ENCODE measurements around the gene SIT1.
A peak's percentile ranks its signal among the peaks of the same experiment; 100 is the strongest.

Gene SIT1

DNA sequence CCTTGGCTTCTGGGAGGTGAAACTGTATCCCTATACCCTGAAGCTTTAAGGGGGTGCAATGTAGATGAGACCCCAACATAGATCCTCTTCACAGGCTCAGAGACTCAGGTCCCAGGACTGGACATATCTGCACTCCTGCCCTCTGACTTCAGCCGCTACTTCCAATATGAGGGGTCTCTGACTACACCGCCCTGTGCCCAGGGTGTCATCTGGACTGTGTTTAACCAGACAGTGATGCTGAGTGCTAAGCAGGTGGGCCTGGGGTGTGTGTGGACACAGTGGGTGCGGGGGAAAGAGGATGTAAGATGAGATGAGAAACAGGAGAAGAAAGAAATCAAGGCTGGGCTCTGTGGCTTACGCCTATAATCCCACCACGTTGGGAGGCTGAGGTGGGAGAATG lies 28.4 kb upstream of the SIT1 start:
- H2BK5ac ChIP-seq (ENCODE audit: low read depth, low read length, poor library complexity): no peak overlapping the region
- no peak overlapping the region for H4K91ac ChIP-seq (ENCODE audit: low read depth, low read length)
- no peaks in the 10 kb centered on the region for H3K9me3 ChIP-seq (ENCODE audit: insufficient read depth, low read depth, low read length)
- no peak overlapping the region for H2AK5ac ChIP-seq (ENCODE audit: low read length)
- no peak overlapping the region for H2BK12ac ChIP-seq (ENCODE audit: low read length)
- H3K4me3 ChIP-seq (ENCODE audit: low read depth, low read length): no peak overlapping the region
- H3K9ac ChIP-seq (ENCODE audit: low read length): no peak overlapping the region
- peaks cover 3% of the 10 kb centered on the region for H3K79me1 ChIP-seq (ENCODE audit: low read length)
- no peak overlapping the region for H3K4ac ChIP-seq (ENCODE audit: low read depth, low read length)
- peaks cover 5 to 11% of the 10 kb centered on the region in 2 experiments for H3K4me1 ChIP-seq (ENCODE audit: control insufficient read depth in 1 of 2, insufficient read depth in 2 of 2, low read length in 2 of 2)
- no peak overlapping the region for H3K14ac ChIP-seq (ENCODE audit: low read length)
- H3K18ac ChIP-seq (ENCODE audit: low read length): no peak overlapping the region
- no peak overlapping the region for H3K4me2 ChIP-seq (ENCODE audit: low read length)
- H2BK120ac ChIP-seq (ENCODE audit: insufficient read depth, low read length, poor library complexity): no peak overlapping the region
- H3K27ac ChIP-seq (ENCODE audit: low read depth, low read length): no peak overlapping the region
- no peak overlapping the region for H2AFZ ChIP-seq (ENCODE audit: insufficient read depth, low read length, poor library complexity)
- H3K79me2 ChIP-seq (ENCODE audit: control insufficient read depth, insufficient read depth, low read length, poor library complexity): no peaks in the 10 kb centered on the region
- no peak for DNase-seq
- WGBS (ENCODE audit: extremely low coverage, insufficient coverage, insufficient read length): no CpG with 5 or more reads among the region's 5 CpGs
- H3K23ac ChIP-seq (ENCODE audit: low read length): no peak overlapping the region
- H4K8ac ChIP-seq (ENCODE audit: low read depth, low read length): no peak overlapping the region
- peaks cover 17 to 26% of the 10 kb centered on the region in 2 experiments for H3K36me3 ChIP-seq (ENCODE audit: control insufficient read depth in 1 of 2, insufficient read depth in 2 of 2, low read length in 2 of 2)
- no peaks in the 10 kb centered on the region for H3K27me3 ChIP-seq (ENCODE audit: insufficient read depth, low read length)
- no peak overlapping the region for H4K12ac ChIP-seq (ENCODE audit: low read depth, low read length)

DNA sequence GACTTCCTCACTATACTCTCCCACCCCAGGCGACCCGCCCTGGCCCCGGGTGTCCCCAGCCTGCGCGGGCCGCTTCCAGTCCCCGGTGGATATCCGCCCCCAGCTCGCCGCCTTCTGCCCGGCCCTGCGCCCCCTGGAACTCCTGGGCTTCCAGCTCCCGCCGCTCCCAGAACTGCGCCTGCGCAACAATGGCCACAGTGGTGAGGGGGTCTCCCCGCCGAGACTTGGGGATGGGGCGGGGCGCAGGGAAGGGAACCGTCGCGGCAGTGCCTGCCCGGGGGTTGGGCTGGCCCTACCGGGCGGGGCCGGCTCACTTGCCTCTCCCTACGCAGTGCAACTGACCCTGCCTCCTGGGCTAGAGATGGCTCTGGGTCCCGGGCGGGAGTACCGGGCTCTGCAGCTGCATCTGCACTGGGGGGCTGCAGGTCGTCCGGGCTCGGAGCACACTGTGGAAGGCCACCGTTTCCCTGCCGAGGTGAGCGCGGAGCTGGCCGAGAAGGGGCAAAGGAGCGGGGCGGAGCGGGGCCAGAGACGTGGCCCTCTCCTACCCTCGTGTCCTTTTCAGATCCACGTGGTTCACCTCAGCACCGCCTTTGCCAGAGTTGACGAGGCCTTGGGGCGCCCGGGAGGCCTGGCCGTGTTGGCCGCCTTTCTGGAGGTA lies 25.1 kb upstream of the SIT1 start:
- Histone ChIP-seq H3K4me2 (ENCODE audit: low read length) (peak overlapping the region; percentile 97), H3K27ac (ENCODE audit: low read depth, low read length) (no peak overlapping the region), H3K27me3 (ENCODE audit: insufficient read depth, low read length) (peaks cover 3% of the 10 kb centered on the region), H3K79me2 (ENCODE audit: control insufficient read depth, insufficient read depth, low read length, poor library complexity) (no peaks in the 10 kb centered on the region), H2BK120ac (ENCODE audit: insufficient read depth, low read length, poor library complexity) (no peak overlapping the region), H2BK12ac (ENCODE audit: low read length) (no peak overlapping the region), H2AK5ac (ENCODE audit: low read length) (no peak overlapping the region), H4K8ac (ENCODE audit: low read depth, low read length) (peak overlapping the region; percentile 67), H3K9ac (ENCODE audit: low read length) (peak overlapping the region; percentile 20), H3K4me3 (ENCODE audit: low read depth, low read length) (peak overlapping the region; percentile 62), H3K79me1 (ENCODE audit: low read length) (peaks cover 3% of the 10 kb centered on the region), H3K23ac (ENCODE audit: low read length) (no peak overlapping the region), H3K14ac (ENCODE audit: low read length) (peak overlapping the region; percentile 16), H4K12ac (ENCODE audit: low read depth, low read length) (peak overlapping the region; percentile 10), H4K91ac (ENCODE audit: low read depth, low read length) (peak overlapping the region; percentile 16), H3K4me1 (ENCODE audit: control insufficient read depth in 1 of 2, insufficient read depth in 2 of 2, low read length in 2 of 2) (peaks cover 5 to 11% of the 10 kb centered on the region in 2 experiments), H2BK5ac (ENCODE audit: low read depth, low read length, poor library complexity) (no peak overlapping the region), H3K4ac (ENCODE audit: low read depth, low read length) (no peak overlapping the region), H3K9me3 (ENCODE audit: insufficient read depth, low read depth, low read length) (no peaks in the 10 kb centered on the region), H3K18ac (ENCODE audit: low read length) (no peak overlapping the region), H2AFZ (ENCODE audit: insufficient read depth, low read length, poor library complexity) (peak overlapping the region; percentile 84), H3K36me3 (ENCODE audit: control insufficient read depth in 1 of 2, insufficient read depth in 2 of 2, low read length in 2 of 2) (no peaks in the 10 kb centered on the region)
- no peak for DNase-seq
- no CpG with 5 or more reads among the region's 51 CpGs for WGBS (ENCODE audit: extremely low coverage, insufficient coverage, insufficient read length)

DNA sequence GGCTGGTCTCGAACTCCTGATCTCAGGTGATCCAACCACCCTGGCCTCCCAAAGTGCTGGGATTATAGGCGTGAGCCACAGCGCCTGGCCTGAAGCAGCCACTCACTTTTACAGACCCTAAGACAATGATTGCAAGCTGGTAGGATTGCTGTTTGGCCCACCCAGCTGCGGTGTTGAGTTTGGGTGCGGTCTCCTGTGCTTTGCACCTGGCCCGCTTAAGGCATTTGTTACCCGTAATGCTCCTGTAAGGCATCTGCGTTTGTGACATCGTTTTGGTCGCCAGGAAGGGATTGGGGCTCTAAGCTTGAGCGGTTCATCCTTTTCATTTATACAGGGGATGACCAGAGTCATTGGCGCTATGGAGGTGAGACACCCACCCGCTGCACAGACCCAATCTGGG lies 24.5 kb upstream of the SIT1 start:
- no peak for DNase-seq
- Histone ChIP-seq H2BK5ac (ENCODE audit: low read depth, low read length, poor library complexity) (no peak overlapping the region), H3K23ac (ENCODE audit: low read length) (no peak overlapping the region), H3K79me1 (ENCODE audit: low read length) (peaks cover 3% of the 10 kb centered on the region), H2AFZ (ENCODE audit: insufficient read depth, low read length, poor library complexity) (peak overlapping the region; percentile 84), H3K4ac (ENCODE audit: low read depth, low read length) (no peak overlapping the region), H3K14ac (ENCODE audit: low read length) (no peak overlapping the region), H3K18ac (ENCODE audit: low read length) (no peak overlapping the region), H3K4me3 (ENCODE audit: low read depth, low read length) (peak overlapping the region; percentile 62), H3K4me1 (ENCODE audit: control insufficient read depth in 1 of 2, insufficient read depth in 2 of 2, low read length in 2 of 2) (peaks cover 5 to 11% of the 10 kb centered on the region in 2 experiments), H4K8ac (ENCODE audit: low read depth, low read length) (peak overlapping the region; percentile 67), H2BK120ac (ENCODE audit: insufficient read depth, low read length, poor library complexity) (no peak overlapping the region), H3K36me3 (ENCODE audit: control insufficient read depth in 1 of 2, insufficient read depth in 2 of 2, low read length in 2 of 2) (no peaks in the 10 kb centered on the region), H3K79me2 (ENCODE audit: control insufficient read depth, insufficient read depth, low read length, poor library complexity) (no peaks in the 10 kb centered on the region), H2BK12ac (ENCODE audit: low read length) (no peak overlapping the region), H3K4me2 (ENCODE audit: low read length) (peak overlapping the region; percentile 97), H4K91ac (ENCODE audit: low read depth, low read length) (peak overlapping the region; percentile 15), H2AK5ac (ENCODE audit: low read length) (no peak overlapping the region), H4K12ac (ENCODE audit: low read depth, low read length) (no peak overlapping the region), H3K9ac (ENCODE audit: low read length) (peak overlapping the region; percentile 3), H3K27me3 (ENCODE audit: insufficient read depth, low read length) (peaks cover 3% of the 10 kb centered on the region), H3K27ac (ENCODE audit: low read depth, low read length) (no peak overlapping the region), H3K9me3 (ENCODE audit: insufficient read depth, low read depth, low read length) (no peaks in the 10 kb centered on the region)
- WGBS (ENCODE audit: extremely low coverage, insufficient coverage, insufficient read length): no CpG with 5 or more reads among the region's 13 CpGs

DNA sequence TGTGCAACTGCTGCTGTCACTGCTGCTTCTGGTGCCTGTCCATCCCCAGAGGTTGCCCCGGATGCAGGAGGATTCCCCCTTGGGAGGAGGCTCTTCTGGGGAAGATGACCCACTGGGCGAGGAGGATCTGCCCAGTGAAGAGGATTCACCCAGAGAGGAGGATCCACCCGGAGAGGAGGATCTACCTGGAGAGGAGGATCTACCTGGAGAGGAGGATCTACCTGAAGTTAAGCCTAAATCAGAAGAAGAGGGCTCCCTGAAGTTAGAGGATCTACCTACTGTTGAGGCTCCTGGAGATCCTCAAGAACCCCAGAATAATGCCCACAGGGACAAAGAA lies 23.3 kb upstream of the SIT1 start:
- H3K27ac ChIP-seq (ENCODE audit: low read depth, low read length): no peak overlapping the region
- no peaks in the 10 kb centered on the region for H3K36me3 ChIP-seq (ENCODE audit: control insufficient read depth in 1 of 2, insufficient read depth in 2 of 2, low read length in 2 of 2)
- no peak overlapping the region for H2BK12ac ChIP-seq (ENCODE audit: low read length)
- DNase-seq: no peak
- H3K27me3 ChIP-seq (ENCODE audit: insufficient read depth, low read length): peaks cover 3% of the 10 kb centered on the region
- H2BK120ac ChIP-seq (ENCODE audit: insufficient read depth, low read length, poor library complexity): no peak overlapping the region
- no peaks in the 10 kb centered on the region for H3K9me3 ChIP-seq (ENCODE audit: insufficient read depth, low read depth, low read length)
- H4K12ac ChIP-seq (ENCODE audit: low read depth, low read length): no peak overlapping the region
- no CpG with 5 or more reads among the region's 3 CpGs for WGBS (ENCODE audit: extremely low coverage, insufficient coverage, insufficient read length)
- H3K23ac ChIP-seq (ENCODE audit: low read length): no peak overlapping the region
- H3K4ac ChIP-seq (ENCODE audit: low read depth, low read length): no peak overlapping the region
- no peaks in the 10 kb centered on the region for H3K79me2 ChIP-seq (ENCODE audit: control insufficient read depth, insufficient read depth, low read length, poor library complexity)
- no peak overlapping the region for H3K4me2 ChIP-seq (ENCODE audit: low read length)
- no peak overlapping the region for H2BK5ac ChIP-seq (ENCODE audit: low read depth, low read length, poor library complexity)
- no peak overlapping the region for H3K18ac ChIP-seq (ENCODE audit: low read length)
- no peak overlapping the region for H4K91ac ChIP-seq (ENCODE audit: low read depth, low read length)
- H4K8ac ChIP-seq (ENCODE audit: low read depth, low read length): no peak overlapping the region
- H3K79me1 ChIP-seq (ENCODE audit: low read length): peaks cover 3% of the 10 kb centered on the region
- H3K4me3 ChIP-seq (ENCODE audit: low read depth, low read length): no peak overlapping the region
- no peak overlapping the region for H2AK5ac ChIP-seq (ENCODE audit: low read length)
- no peak overlapping the region for H2AFZ ChIP-seq (ENCODE audit: insufficient read depth, low read length, poor library complexity)
- H3K4me1 ChIP-seq (ENCODE audit: control insufficient read depth in 1 of 2, insufficient read depth in 2 of 2, low read length in 2 of 2): peaks cover 5 to 15% of the 10 kb centered on the region in 2 experiments
- H3K9ac ChIP-seq (ENCODE audit: low read length): no peak overlapping the region
- H3K14ac ChIP-seq (ENCODE audit: low read length): no peak overlapping the region

Data from trophoblast cell (in vitro differentiated cells and primary cell).